Measurements from ENCODE around the gene C11orf52.

GRCh38 chr11:111912535-111912934 is 6.2 kb upstream of the C11orf52 start, which contains the start of gene HSPB2:
- TF ChIP-seq GABPA (IDR thresholded peaks at IDR 0.05; ENCODE audit: low read depth): no peak
- TF ChIP-seq POLR2AphosphoS5 (IDR thresholded peaks at IDR 0.05; ENCODE audit: low read depth): no peak
- no peak for TF ChIP-seq CTCF (IDR thresholded peaks at IDR 0.05; ENCODE audit: insufficient read depth, low read length)

Measured in HL-60 (cell line).